Measurements from ENCODE around the gene FGGY. TPM values are rescaled to one million over a fixed set of nuclear protein-coding genes. Genes with fewer than 3 reads are reported as not detected.
"Not testable (repeated sequence)": the region's sequence is repeated elsewhere in the genome, so short reads cannot be mapped to it uniquely, and the experiment has no call there.

The FGGY gene
- total RNA-seq, 1 donor from 2014 or later, result 72.2 TPM

DNA sequence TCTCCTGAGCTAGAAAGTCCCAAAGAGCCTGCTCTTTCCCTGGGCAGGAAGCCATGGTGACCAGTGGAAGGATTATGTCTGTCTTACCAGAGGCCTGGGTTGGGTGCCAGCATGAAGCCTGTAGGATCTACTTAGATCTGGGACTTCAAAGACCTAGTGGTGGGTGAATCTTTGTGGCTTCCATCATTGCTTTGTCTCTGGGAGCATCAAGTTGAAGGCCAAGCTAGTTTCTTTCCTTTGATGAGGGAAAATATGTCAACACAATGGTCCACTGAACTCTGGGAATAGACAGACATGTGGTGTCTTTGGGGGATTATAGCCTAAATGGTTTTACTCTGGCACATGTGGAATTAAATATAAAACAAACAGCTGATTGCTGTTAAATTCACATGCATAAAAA lies 417.3 kb downstream of the FGGY start:
- DNase-seq (ENCODE audit: low spot score) (no peak), ATAC-seq (no peak)

DNA sequence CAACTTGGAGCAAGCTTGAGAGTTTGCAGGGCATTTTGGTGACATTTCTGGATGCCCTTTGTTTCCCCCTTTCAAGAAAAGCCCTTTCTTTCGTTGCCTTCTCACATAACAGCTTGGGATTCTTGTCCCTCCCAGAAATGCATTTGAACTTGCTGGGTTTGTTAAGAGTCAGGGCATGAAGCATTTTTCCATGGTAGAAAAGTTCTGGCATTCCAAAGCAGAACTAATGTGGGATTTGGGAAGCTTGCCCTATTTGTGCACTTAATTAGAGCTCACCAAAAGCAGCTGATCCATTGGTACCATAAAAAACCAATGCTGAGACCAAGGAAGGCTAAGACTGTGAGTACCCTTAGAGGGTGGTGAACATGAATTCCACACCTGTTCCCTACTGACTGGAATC lies 418.1 kb downstream of the FGGY start:
- DNase-seq (ENCODE audit: low spot score), result no peak
- no peak for ATAC-seq

DNA sequence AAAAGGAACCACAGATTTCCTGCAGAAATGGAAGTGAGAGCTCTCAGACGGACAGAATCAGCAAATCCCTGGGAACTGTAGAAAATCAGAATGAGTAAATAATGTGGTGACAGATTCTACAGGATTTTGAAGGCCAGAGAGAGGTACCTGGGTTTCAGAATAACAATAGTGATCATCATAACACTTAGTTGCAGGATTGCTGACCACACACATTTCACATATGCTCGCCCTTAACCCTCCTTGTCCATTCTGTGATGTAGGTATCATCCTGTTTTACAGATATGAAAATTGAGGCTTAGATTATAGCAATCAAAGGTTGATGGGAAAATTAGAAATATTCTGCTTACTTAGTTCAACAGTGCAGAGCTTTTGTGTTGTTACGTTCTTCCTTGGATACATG lies 419.9 kb downstream of the FGGY start:
- DNase-seq (ENCODE audit: low spot score), result no peak
- ATAC-seq, result no peak

DNA sequence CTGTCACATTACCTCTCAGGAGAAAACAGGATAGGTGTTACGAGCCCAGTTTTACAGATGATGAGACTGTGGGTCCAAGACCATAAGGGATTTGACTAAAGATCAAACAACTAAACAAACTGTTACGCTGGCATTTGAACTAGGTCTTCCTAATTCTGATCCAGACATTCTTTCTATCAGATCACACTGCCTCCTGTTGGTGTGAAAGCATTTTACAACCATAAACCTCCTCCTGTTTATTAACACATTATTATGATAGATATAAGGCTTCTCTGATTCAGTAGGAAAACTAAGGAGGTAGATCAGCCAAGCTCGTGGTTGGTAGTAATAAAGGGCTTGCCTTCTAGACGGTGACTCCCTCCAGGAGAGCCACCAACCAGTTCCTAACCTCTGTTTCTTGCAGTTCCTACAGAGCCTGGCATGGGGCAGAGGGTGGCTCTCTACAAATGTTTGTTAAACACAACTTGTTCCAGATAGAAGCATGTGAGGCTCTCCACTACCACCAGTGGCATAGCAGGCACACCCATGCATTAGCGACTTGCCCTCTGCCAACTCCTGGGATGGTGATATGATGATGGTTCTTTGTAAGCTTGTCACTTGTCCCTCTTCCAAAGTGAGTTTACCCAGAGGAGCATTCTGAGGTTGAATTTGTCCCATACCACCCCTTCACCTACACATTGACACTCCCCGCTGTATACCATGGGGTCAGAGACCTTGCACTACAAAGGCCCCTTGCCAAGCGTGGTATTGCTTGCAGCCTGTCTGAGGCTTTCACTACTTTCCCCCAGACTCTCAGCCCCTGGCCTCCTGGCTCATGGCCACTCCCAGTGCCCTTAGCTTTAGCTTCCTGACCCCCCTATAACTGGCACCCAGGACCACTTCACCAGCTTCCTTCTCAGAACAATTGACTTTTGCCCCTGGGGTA lies 421.4 kb downstream of the FGGY start:
- no peak for DNase-seq (ENCODE audit: low spot score)
- peak; percentile 20 for ATAC-seq

DNA sequence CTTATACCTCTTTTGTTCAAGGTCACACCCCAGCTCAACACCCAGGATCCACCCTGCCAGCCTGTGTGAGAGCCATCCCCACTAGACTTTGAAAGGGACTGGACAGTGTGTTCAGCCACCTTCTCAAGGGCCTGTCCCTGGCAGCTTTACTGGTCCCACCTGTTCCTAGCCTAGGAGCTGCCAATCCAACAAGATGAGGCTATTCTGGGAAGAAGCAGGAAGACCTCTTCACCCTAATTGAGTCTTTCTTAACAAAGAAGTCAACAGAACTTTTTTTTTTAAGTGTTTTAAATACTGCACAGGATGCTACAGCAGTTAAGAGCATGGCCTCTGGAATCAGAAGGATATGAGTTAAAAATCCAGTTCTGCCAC lies 422.1 kb downstream of the FGGY start:
- ATAC-seq (no peak), DNase-seq (ENCODE audit: low spot score) (no peak)

DNA sequence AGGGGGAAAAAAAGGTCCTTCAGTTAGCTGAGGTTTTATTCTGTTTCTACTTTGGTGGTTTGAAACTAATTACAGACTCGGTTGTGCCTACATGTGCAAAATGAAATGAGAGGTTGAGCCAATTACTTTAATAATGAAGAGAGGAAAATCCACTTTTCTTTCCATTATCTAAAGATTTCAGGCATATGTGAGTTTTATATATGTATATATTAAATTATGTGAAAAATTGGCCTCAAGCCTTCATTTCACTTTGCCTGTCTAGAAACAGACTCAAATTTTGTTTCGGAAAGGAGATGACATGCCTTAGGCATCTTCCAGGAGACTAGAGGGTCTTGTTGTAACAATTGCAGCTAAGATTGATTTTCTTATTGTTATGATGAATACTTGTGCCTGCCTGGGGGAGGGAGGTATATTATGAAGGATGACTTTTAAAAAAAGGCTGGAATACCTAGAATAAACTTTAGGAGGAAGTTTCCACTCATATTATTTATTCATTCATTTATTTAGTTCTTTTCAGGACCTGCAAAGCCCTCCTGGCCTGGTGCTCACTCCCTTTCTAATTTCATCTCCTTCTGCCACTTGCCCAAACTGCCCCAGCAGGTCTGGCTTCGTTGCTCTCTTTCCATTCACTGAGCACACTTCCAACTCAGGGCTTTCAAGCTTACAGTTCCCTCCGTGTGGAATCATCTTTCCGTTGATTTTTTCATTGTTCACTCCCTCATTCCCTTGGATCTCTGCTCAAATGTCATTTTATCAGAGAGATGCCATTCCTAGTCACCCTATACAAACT lies 423.6 kb downstream of the FGGY start:
- ATAC-seq (no peak), DNase-seq (ENCODE audit: low spot score) (no peak)

DNA sequence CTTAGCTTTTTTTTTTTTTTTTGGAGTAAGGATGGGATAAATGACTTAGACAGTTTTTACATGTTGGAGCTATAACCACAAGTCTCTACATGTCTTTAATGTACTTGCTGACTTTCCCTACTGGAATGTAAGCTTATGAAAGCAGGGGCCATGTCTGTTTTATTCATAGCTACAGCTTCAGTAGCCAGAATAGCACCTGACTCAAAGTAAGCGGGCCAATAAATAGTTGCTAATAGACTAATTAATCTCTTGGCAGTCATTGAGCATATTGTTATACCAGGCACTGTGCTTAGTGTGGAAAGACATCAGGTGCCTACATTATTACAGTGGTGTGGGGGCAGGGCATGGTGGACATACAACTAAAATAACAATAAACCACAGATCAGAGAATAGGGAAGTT lies 433.4 kb downstream of the FGGY start:
- no peak for DNase-seq (ENCODE audit: low spot score)
- no peak for ATAC-seq

DNA sequence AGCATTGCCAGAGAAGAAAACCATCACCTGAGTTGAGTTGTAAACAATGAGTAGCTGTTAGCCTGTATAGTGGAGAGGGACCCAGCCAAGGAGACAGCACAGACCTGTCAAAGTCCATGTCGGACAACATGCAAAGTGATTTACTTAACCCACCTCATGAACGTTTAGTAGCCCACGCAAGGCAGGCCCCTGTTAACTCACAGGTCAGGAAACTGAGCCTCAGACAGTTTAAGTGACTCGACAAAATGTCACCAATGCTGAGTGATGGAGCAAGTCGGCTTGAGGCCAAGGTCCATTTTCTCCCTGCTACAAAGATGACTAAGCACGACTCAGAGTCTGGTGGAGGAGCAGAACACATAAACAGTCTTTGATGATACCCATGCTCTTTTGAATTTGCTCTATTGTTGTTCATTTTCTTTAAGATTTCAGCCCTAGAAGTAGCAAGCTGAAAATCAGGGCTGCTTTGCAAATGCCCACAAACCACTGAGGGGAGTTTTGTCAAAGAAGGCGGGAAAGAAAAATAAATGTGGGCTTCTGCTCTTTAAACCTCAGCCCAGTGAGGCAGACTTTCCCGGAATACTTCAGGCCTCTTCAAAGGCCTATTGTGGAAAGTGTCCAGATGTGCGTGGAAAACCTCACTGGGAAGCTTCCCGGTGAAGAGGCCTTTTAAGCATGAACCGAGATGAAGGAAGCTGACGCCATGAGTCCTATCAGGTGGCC lies 434.0 kb downstream of the FGGY start:
- ATAC-seq, result peak; percentile 74
- DNase-seq (ENCODE audit: low spot score), result peak; percentile 54

DNA sequence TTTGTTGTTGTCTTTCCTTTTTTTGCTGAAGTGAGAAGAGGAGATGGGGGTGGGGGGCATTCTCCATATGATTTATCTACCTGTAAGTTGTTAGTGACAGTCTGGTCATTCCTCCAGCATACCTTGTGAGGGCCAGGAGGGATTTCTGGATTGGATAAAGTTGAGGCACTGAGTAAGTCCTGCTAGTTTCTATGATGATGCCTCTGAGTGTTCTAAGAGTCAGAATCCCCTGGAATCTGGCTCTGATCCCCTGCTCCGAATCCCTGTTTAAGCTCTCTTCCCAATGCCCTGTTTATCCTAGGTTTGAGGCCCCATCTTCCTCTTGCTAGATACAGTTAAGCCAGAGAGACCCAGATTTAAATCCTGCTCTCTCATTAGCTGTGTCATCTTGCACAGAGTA lies 434.7 kb downstream of the FGGY start:
- ATAC-seq (no peak), DNase-seq (ENCODE audit: low spot score) (no peak)

DNA sequence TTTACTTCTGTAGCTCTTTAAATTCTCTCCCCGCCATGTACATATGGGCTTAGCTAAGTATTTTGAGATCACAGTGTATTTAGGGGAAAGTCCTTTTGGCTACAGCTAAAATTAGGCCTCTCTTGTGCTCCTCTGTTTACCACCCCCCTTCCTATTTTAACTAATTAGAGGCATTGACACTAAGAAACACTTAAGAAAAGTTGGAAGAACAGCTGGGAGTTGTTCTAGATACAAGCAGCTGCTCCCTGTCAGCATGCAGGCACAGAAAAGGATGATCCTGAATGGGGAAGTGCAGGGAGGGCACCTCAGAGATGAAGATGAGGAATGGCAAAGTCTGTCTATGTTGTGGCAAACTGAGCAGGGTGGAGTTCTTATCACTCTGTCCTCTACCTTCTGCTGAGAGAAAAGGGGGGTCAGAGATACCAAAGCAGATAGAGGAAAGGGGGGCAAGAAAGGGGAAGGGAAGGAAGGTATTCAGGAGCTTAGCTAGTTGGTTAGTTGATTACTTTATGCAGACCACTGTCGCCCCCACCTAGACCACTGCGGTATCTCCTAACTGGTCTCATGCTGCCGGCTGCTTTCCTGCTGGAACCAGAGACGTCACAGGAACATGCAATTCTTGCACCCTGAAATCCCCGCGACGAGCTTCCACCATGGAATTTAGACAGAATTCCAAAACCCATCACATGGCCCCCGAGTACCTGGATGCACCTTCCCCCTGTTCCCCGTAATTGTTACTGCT lies 435.5 kb downstream of the FGGY start:
- no peak for ATAC-seq
- DNase-seq (ENCODE audit: low spot score), result no peak

DNA sequence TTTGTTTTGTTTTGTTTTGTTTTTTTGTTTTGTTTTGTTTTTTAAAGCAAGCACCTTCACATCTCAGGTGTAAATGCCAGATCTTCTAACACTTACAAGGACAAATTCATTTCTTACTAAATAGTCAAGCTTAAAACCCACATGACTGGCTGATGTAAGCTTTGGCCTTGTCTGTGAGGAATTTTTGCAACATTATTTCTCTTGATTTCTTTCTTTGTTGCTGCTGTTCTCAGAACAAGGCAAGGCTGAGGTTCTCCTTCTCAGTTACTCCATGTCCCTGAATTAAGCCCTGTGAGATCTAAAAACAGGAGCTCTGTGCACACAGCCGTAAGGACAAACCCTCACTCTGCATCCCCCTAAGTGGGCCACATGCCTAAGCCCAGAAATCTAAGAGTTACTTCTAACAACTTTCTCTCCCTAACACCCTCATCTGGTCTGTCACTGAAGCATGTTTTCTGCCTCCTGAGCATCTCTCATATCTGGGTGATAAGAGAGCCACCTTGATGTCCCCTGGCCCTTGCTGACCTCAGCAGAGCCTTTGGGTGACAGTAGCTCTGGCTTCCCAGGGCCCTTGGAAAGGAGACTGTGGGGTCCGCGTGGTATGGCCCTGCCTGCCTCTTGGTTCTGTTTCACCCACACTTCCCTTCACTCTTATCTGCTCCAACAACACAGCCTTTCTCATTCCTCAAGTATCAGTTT lies 436.7 kb downstream of the FGGY start:
- ATAC-seq (no peak), DNase-seq (ENCODE audit: low spot score) (no peak)

DNA sequence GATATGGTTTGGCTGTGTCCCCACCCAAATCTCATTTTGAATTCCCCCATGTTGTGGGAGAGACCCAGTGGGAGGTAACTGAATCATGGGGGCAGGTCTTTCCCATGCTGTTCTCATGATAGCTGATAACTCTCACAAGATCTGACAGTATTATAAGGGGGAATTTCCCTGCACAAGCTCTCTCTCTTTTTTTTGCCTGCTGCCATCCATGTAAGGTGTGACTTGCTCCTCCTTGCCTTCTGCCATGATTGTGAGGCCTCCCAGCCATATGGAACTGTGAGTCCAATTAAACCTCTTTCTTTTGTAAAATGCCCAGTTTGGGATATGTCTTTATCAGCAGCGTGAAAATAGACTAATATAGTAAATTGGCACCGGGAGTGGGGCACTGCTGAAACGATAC lies 439.0 kb downstream of the FGGY start:
- ATAC-seq; DNase-seq (ENCODE audit: low spot score): not testable (repeated sequence)

DNA sequence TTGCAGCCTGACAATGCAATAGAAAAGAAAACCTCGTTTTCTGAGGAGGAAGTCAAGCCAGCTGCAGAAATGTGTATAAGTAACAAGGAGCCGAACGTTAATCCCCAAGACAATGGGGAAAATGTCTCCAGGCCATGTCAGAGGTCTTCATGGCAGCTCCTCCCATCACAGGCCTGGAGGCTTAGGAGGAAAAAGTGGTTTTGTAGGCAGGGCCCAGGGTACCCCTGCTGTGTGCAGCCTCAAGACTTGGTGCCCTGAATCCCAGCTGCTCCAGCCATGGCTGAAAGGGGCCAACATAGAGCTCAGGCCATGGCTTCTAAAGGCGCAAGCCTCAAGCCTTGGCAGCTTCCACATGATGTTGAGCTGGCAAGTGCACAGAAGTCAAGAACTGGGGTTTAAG lies 439.9 kb downstream of the FGGY start:
- DNase-seq (ENCODE audit: low spot score) (no peak), ATAC-seq (no peak)

DNA sequence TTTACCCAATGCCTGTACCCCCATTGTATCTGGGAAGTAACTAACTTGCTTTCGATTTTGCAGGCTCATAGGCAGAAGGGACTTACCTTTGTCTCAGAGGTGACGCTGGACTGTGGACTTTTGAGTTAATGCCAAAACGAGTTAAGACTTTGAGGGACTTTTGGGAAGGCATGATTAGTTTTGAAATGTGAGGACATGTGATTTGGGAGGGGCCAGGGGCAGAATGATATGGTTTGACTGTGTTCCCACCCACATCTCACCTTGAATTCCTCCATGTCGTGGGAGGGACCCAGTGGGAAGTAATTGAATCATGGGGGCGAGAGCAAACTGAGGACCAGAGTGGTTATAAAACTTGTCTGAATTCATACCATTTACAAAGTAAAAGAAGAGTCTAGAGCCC lies 440.7 kb downstream of the FGGY start:
- DNase-seq (ENCODE audit: low spot score), result no peak
- peak; percentile 26 for ATAC-seq

DNA sequence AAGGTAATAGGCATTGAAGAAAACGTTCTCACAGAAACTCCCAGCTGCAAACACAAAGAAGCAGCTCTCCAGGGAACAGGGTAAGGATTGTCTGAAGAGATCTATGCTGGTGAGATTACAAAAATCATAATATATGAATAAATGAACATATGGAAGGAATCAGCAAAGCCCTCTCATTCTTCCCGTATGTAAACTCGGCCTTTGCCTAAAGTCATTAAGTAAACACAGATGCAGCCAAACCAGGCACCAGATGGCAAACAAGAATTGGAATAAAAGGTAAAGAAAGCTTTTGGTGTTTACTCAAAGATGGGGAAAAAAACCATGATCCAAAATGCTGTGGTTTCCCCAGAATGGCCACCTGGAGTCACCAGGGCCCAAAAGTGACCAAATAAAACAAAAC lies 441.3 kb downstream of the FGGY start:
- peak; percentile 65 for ATAC-seq
- DNase-seq (ENCODE audit: low spot score), result no peak

DNA sequence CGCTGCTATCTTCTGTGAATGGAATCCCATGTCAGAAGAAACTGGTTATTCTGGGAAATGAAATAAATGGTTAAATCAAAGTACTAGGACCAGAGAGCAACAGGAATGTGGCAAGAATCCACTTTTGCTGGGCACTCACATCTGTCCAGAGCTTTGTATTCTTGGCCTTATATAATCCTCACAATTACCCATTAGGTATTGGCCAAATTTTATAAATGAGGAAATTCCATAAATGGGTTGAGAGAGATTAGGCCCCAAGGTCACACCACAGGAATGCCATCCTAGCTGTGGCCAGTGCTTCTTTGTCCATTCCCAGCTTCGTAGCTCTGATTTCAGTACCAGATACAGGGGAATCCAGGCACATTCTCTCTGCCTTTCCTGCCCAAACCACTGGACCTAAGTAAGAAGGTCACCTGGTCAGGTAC lies 441.7 kb downstream of the FGGY start:
- no peak for DNase-seq (ENCODE audit: low spot score)
- ATAC-seq, result no peak

DNA sequence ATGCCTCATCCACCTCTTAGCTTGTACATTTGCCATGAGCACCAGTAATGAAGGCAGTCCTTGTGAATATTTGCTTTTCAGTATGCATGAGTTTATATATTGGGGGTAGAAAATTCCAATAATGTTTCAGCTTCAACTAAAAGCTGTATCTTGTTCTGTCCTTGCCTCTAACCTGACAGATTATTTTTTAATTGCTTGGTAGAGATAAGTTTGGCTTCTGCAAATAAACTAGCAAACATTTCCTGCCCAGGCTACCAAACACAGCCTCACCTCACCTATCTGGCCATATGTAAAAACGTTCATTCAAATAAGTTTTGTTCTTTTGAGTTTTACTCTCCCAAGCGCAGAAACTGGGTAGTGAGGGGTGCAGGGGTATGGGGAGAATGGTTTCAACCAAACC lies 442.2 kb downstream of the FGGY start:
- DNase-seq (ENCODE audit: low spot score), result no peak
- ATAC-seq, result no peak

DNA sequence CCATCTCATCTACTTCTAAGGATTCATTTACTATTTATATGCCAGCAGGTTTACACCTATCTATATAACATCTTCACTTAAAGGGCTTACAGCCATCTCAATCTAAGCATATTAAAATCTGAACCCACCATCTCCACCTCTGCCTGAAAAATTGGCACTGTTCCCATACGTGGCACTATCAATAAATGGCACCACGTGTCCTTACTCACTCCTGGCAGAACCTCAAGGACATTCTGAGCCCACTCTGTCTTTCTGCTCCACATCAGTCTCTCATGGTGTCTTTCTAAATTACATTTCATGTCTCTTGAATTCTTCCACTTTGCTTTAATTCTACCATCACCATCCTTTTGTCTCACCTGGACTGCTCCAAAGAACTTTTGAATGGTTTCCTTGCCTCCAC lies 445.6 kb downstream of the FGGY start:
- DNase-seq (ENCODE audit: low spot score) (no peak), ATAC-seq (no peak)

DNA sequence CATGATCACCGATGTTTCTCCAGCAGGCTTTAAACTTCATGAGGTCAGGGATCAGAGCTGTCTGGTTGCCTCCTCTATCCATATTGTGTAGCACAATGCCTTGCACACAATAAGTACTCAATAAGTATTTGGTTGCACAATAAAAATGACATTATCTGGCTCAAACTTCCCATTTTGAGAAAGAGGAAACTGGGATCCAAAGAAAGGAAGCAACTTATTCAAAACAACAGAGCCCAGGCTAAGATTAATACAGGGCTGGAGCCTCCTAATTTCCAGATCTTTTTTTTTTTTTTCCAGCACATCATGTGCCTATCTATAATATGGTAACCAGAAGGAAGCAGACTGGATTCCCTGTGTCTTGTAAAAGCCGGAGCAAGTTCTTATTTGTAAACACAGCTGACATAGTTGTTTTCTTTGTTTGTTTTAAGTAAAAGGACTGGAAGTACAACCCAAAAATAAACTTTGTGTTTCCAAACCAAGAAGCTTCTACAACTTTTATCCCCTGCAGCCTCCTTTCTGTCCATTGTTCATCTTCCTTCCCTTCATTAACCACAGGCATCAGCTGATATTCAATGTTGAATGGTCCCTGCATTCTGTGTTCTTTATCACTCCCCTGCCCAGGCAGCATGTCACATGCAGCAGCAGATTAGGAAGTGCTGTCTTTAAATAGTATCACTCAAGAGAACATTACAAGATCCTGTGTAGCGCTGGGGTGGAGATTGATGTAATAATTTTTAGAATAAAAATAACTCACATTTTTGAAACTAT lies 446.6 kb downstream of the FGGY start:
- no peak for DNase-seq (ENCODE audit: low spot score)

More for the DNA sequence above, 446.6 kb downstream of the FGGY start:
- ATAC-seq, result peak; percentile 65
